KOPT-K1 (cell line): ENCODE measurements around the gene C1orf174.

ENCODE experiments used
- H3K27ac ChIP-seq: fragments of 200-600 bp; sonication (generic); 2 replicates; pipeline ENCODE4 v1.5.1; 2016; ENCODE audit warnings: antibody characterized with exemption, mild to moderate bottlenecking, low read depth, low read length; ENCODE audit not compliant: poor library complexity, severe bottlenecking
- H3K36me3 ChIP-seq: fragments of 200-600 bp; sonication (generic); 2 replicates; pipeline ENCODE4 v1.5.1; 2017; ENCODE audit warnings: antibody characterized with exemption, mild to moderate bottlenecking, low read length, moderate library complexity; ENCODE audit not compliant: insufficient read depth
- H3K9me3 ChIP-seq: fragments of 200-600 bp; sonication (generic); 2 replicates; pipeline ENCODE4 v1.5.1; 2017; ENCODE audit warnings: antibody characterized with exemption, low read length, mild to moderate bottlenecking; ENCODE audit not compliant: insufficient read depth, poor library complexity, severe bottlenecking

C1orf174 gene

GRCh38 chr1:3907031-3907534, 7.0 kb upstream of the C1orf174 start:
- Histone ChIP-seq H3K9me3 (no peaks in the 10 kb centered on the region), H3K27ac (no peak overlapping the region), H3K36me3 (no peaks in the 10 kb centered on the region)

GRCh38 chr1:3906672-3907020, 6.6 kb upstream of the C1orf174 start:
- H3K27ac ChIP-seq = no peak overlapping the region
- H3K36me3 ChIP-seq = no peaks in the 10 kb centered on the region
- H3K9me3 ChIP-seq = no peaks in the 10 kb centered on the region

- Histone ChIP-seq H3K27ac (peak overlapping the region; percentile 15), H3K9me3 (no peaks in the 10 kb centered on the region), H3K36me3 (no peaks in the 10 kb centered on the region)
Measured at GRCh38 chr1:3905953-3906671, 6.0 kb upstream of the C1orf174 start.

- H3K36me3 ChIP-seq = no peaks in the 10 kb centered on the region
- H3K27ac ChIP-seq = peak overlapping the region; percentile 15
- no peaks in the 10 kb centered on the region for H3K9me3 ChIP-seq
Measured at GRCh38 chr1:3905266-3905952, 5.3 kb upstream of the C1orf174 start.

- Histone ChIP-seq H3K36me3 (no peaks in the 10 kb centered on the region), H3K9me3 (no peaks in the 10 kb centered on the region), H3K27ac (peak overlapping the region; percentile 95)
Measured at GRCh38 chr1:3904843-3905185, 4.7 kb upstream of the C1orf174 start.

GRCh38 chr1:3904006-3904842, 4.2 kb upstream of the C1orf174 start:
- no peaks in the 10 kb centered on the region for H3K36me3 ChIP-seq
- peak overlapping the region; percentile 95 for H3K27ac ChIP-seq
- no peaks in the 10 kb centered on the region for H3K9me3 ChIP-seq

- Histone ChIP-seq H3K27ac (peak overlapping the region; percentile 95), H3K9me3 (peaks cover 4% of the 10 kb centered on the region), H3K36me3 (no peaks in the 10 kb centered on the region)
Measured at GRCh38 chr1:3903141-3904005, 3.3 kb upstream of the C1orf174 start.

GRCh38 chr1:3902571-3903091, 2.6 kb upstream of the C1orf174 start:
- Histone ChIP-seq H3K36me3 (no peaks in the 10 kb centered on the region; the same call in 1 of the 2 replicates), H3K9me3 (peaks cover 11% of the 10 kb centered on the region), H3K27ac (peak overlapping the region; percentile 95)

GRCh38 chr1:3902111-3902511, 2.0 kb upstream of the C1orf174 start:
- H3K27ac ChIP-seq = peak overlapping the region; percentile 95
- H3K36me3 ChIP-seq = no peaks in the 10 kb centered on the region; the same call in 1 of the 2 replicates

GRCh38 chr1:3900969-3901529, 977 bp upstream of the C1orf174 start:
- Histone ChIP-seq H3K9me3 (peaks cover 11% of the 10 kb centered on the region), H3K27ac (peak overlapping the region; percentile 95), H3K36me3 (peaks cover 6% of the 10 kb centered on the region; the same call in 1 of the 2 replicates)

More at GRCh38 chr1:3902111-3902511, 2.0 kb upstream of the C1orf174 start:
- H3K9me3 ChIP-seq = peaks cover 11% of the 10 kb centered on the region

GRCh38 chr1:3899754-3900149, 320 bp downstream of the C1orf174 start:
- H3K27ac ChIP-seq = peak overlapping the region; percentile 95
- peaks cover 11% of the 10 kb centered on the region for H3K9me3 ChIP-seq
- peaks cover 19% of the 10 kb centered on the region; the same call in 1 of the 2 replicates for H3K36me3 ChIP-seq

GRCh38 chr1:3898994-3899753, 898 bp downstream of the C1orf174 start:
- Histone ChIP-seq H3K9me3 (peaks cover 11% of the 10 kb centered on the region), H3K36me3 (peaks cover 22% of the 10 kb centered on the region; the same call in 1 of the 2 replicates), H3K27ac (peak overlapping the region; percentile 95)

GRCh38 chr1:3898475-3898735, 1.7 kb downstream of the C1orf174 start:
- H3K36me3 ChIP-seq = peaks cover 22% of the 10 kb centered on the region
- no peak overlapping the region for H3K27ac ChIP-seq
- H3K9me3 ChIP-seq = peaks cover 11% of the 10 kb centered on the region
